Spleen (tissue), 11 donors: ENCODE measurements around the gene POLDIP3. TPM values are rescaled to one million over a fixed set of nuclear protein-coding genes. Genes with fewer than 3 reads are reported as not detected.

Source experiments
- DNase-seq: peaks from one replicate; pipeline ENCODE4 v3.0.0-alpha.2; 2020
- H3K27ac ChIP-seq, 8 donors: fragments of 200-600 bp; sonication (generic) in 7 of 8; 1 replicate in 4 of 8; 2 replicates in 4 of 8; pipeline versions ENCODE4 v1.5.0 to v1.8.0; 2016 to 2021; ENCODE audit warnings: inconsistent platforms in 4 of 8, mild to moderate bottlenecking in 4 of 8, moderate library complexity in 1 of 8
- H3K27me3 ChIP-seq, 7 donors: fragments of 200-600 bp; sonication (generic) in 6 of 7; replicated peaks in 1 of 7; 1 replicate in 4 of 7; 2 replicates in 3 of 7; pipeline versions ENCODE4 v1.5.0 to v1.8.0; 2016 to 2021; ENCODE audit warnings: inconsistent platforms in 3 of 7, mild to moderate bottlenecking in 1 of 7
- H3K36me3 ChIP-seq, 6 donors: fragments of 200-600 bp; sonication (generic) in 5 of 6; 1 replicate in 4 of 6; 2 replicates in 2 of 6; pipeline versions ENCODE4 v1.5.0 to v1.8.0; 2016 to 2021; ENCODE audit warnings: inconsistent platforms in 2 of 6
- H3K4me1 ChIP-seq, 6 donors: fragments of 200-600 bp; sonication (generic) in 5 of 6; 1 replicate in 3 of 6; 2 replicates in 3 of 6; pipeline versions ENCODE4 v1.5.0 to v1.8.0; 2016 to 2021; ENCODE audit warnings: inconsistent platforms in 3 of 6
- H3K4me3 ChIP-seq, 8 donors: fragments of 200-600 bp; sonication (generic) in 7 of 8; 1 replicate in 4 of 8; 2 replicates in 4 of 8; pipeline versions ENCODE4 v1.5.0 to v1.8.0; 2016 to 2021; ENCODE audit warnings: inconsistent platforms in 4 of 8, mild to moderate bottlenecking in 4 of 8, moderate library complexity in 2 of 8
- H3K9me3 ChIP-seq, 8 donors: fragments of 200-600 bp; sonication (generic) in 7 of 8; 1 replicate in 4 of 8; 2 replicates in 4 of 8; pipeline versions ENCODE4 v1.5.0 to v1.8.0; 2016 to 2021; ENCODE audit warnings: inconsistent platforms in 4 of 8
- POLR2A ChIP-seq, 3 donors: fragments of 450-650 bp; IDR thresholded peaks; one replicate each; pipeline ENCODE4 v1.5.1; 2017; ENCODE audit warnings: antibody characterized with exemption in 3 of 3, mild to moderate bottlenecking in 1 of 3
- POLR2AphosphoS5 ChIP-seq, 3 donors: sonication (generic); formaldehyde crosslinking; IDR thresholded peaks; one replicate each; pipeline ENCODE4 v1.5.1; 2017; ENCODE audit warnings: antibody characterized with exemption in 3 of 3
- WGBS, 5 donors: extraction: QIAGEN DNeasy Blood & Tissue Kit in 3 of 5; methylation state at CpG; one replicate each; pipeline versions ENCODE4 v1.1.5 to v1.1.7; 2013 to 2018; 5-methylcytosine and 5-hydroxymethylcytosine counted together
- intact Hi-C: fragments of 100-400 bp; cut with DNase I; formaldehyde crosslinking; loops from one replicate; pipeline ENCODE4 v1.15.0; 2023; ENCODE audit warnings: low total_unique reads
- polyA plus RNA-seq, 3 donors: library from polyadenylated mRNA; stranded (reverse); fragments of 200-250 nt; gene quantifications; one replicate each; pipeline ENCODE4 v1.2.1, GENCODE V29; 2013
- total RNA-seq, 7 donors: library from RNA; depleted of rRNA in 3 of 7; stranded (reverse); fragments of >200 nt in 3 of 7; fragmentation: NEBNext Ultra II Directional in 4 of 7; extraction: Animal tissue kit (Norgen Biotek cat#: 25700) in 4 of 7; gene quantifications; one replicate each; pipeline versions ENCODE4 v1.1.0 to v1.2.1, GENCODE V29; 2016 to 2021
- TF ChIP-seq, protein P1 (sequence below), 11 experiments: fragments of 200-600 bp in 7 of 11; fragments of 450-650 bp in 4 of 11; sonication (generic) in 4 of 11; IDR thresholded peaks in 8 of 11; conservative IDR thresholded peaks in 3 of 11; 1 replicate in 7 of 11; 2 replicates in 4 of 11; pipeline versions ENCODE4 v1.4.0 to v1.8.0; 2016 to 2021; ENCODE audit warnings: antibody characterized with exemption in 11 of 11, inconsistent platforms in 4 of 11, mild to moderate bottlenecking in 1 of 11
- donor health status: healthy with polysubstance abuse.
- donor health status: DM: no; HTN: no; CAD: no; lungs with moderate emphysema.
- donor health status: DM: no; HTN: no; CAD: no.
- donor health status: Bipolar disorder and iron deficiency.
- donor health status: healthy.
- donor health status: DM: no; HTN: no; CAD: no.
- donor health status: DM: yes; HTN: yes; CAD: no.

Gene POLDIP3
- total and polyA plus RNA-seq, 10 donors: 17.5 to 64.7 (median 40.7) TPM

DNA sequence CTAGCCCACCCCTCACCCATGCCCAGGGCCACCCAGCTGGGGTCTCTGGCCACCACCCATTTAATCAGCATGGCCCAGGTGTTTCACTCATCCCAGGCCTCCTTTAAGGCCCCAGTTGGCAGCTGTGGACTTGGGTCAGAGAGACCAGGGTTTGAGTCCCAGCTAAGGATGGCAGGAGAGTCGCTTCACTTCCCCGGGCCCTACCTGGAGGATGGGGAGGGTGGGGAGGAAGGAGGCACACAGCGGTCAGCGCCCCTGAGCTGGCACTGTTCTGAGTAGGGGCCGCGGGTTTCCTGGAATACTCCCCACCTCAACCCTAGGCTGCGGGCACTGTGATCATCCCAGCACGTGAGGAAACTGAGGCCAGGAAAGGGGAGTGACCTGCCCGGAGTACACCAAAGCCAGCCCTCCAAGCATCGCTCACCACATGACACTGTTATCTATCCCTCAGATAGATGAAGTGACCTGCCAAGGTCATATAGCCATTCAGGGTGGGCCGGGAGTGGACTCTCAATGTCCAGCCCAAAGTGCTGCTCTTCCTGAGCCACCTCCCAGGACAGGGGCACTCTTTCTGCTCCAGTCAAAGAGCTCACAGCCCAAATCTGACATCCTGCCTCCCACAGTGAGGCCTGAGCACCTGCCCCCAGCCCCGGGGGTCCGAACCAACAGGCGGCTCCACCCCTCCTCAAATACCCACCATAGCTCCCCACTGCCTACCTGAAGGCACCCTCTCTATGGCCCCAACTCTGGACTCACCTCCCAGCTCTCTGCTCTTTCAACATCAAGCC, 29.1 kb upstream of the POLDIP3 start:
- DNase-seq: no peak
- peaks cover 0 to 13% (median 0%) of the 10 kb centered on the region in 6 donors for H3K36me3 ChIP-seq
- peaks cover 60 to 100% (median 80%) of the 10 kb centered on the region in 6 donors for H3K4me1 ChIP-seq
- no peaks in the 10 kb centered on the region for H3K9me3 ChIP-seq
- H3K27me3 ChIP-seq: no peaks in the 10 kb centered on the region
- intact Hi-C loops: no loop called here
- no peak overlapping the region for H3K4me3 ChIP-seq
- TF ChIP-seq POLR2AphosphoS5 (IDR thresholded peaks at IDR 0.05): no peak
- no peak for TF ChIP-seq POLR2A (IDR thresholded peaks at IDR 0.05)
- TF ChIP-seq, protein P1, sequence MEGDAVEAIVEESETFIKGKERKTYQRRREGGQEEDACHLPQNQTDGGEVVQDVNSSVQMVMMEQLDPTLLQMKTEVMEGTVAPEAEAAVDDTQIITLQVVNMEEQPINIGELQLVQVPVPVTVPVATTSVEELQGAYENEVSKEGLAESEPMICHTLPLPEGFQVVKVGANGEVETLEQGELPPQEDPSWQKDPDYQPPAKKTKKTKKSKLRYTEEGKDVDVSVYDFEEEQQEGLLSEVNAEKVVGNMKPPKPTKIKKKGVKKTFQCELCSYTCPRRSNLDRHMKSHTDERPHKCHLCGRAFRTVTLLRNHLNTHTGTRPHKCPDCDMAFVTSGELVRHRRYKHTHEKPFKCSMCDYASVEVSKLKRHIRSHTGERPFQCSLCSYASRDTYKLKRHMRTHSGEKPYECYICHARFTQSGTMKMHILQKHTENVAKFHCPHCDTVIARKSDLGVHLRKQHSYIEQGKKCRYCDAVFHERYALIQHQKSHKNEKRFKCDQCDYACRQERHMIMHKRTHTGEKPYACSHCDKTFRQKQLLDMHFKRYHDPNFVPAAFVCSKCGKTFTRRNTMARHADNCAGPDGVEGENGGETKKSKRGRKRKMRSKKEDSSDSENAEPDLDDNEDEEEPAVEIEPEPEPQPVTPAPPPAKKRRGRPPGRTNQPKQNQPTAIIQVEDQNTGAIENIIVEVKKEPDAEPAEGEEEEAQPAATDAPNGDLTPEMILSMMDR (IDR thresholded peaks at IDR 0.05 in 8 of 11, conservative IDR thresholded peaks at IDR 0.05 in 3 of 11): no peak
- 69 to 92% (median 84%) methylated on average over 6 to 14 of the region's 14 CpGs for WGBS, 5 donors
- peak overlapping the region in 7 of 8 donors; percentile 57 to 81 (median 70) for H3K27ac ChIP-seq

DNA sequence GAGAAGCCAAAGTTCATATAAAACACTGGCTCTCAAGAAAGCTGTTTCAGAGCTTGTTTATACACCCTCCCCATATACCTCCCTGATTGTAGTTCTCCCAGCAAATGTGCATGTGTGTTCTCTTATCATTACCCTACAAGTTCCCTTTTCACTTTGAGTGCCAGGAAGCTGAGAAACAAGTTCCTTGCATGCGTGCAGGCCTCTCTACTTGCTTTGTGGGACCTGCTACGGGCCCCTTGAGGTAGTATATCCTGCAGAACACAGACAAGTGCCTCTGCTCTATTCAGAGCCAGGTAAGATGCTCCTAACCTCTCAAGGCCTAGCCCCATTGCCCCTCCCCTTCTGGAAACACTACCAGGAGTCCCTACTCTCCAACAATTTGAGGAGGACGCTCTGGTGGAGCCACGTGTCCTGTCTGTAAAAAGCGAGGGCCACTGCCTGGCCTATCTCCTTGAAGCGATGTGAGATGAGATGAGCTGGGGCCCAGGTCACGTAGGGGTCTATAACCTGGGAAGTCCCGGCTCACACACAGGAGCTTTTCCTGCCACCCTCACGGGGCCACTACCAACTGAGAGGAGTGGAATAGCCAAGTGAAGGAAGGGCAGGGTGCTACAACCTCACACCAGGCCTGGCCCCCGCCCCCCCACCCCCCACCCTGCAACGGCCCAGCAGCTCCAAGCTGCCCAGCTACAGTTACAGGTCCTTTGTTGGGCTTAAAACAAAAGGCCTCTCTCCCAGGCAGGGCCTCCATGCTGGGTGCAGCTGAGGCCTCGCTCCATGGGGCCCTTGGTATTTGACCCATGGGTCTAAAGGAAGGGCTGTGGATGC, 28.3 kb upstream of the POLDIP3 start:
- intact Hi-C loops: no loop called here
- no peak for DNase-seq
- peak overlapping the region in 7 of 8 donors; percentile 57 to 81 (median 70) for H3K27ac ChIP-seq

DNA sequence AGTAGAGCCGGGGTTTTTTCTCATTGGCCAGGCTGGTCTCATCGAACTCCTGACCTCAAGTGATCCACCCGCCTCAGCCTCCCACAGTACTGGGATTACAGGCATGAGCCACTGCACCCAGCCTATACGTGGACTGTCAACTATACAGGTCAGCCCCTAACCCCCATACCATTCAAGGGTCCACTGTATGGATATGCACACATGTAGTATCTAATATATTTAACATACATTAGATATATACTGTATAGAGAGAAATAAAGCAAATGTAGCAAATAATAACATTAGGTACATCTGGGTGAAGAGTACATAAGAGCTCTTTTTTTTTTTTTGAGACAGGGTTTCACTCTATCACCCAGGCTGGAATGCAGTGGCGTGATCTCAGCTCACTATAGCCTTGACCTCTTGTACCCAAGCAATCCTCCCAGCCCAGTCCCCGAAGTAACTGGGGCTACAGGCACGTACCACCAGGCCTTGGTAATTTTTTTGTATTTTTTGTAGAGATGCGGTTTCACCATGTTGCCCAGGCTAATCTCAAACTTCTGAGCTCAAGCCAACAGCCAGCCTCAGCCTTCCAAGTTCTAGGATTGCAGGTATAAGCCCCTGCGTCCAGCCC, 27.2 kb upstream of the POLDIP3 start:
- Histone ChIP-seq H3K4me1 (peaks cover 48 to 81% (median 62%) of the 10 kb centered on the region in 6 donors), H3K27me3 (no peaks in the 10 kb centered on the region), H3K27ac (peak overlapping the region in 4 of 8 donors; percentile 23 to 81 (median 68)), H3K4me3 (no peak overlapping the region), H3K9me3 (no peaks in the 10 kb centered on the region), H3K36me3 (peaks cover 0 to 21% (median 0%) of the 10 kb centered on the region in 6 donors)
- TF ChIP-seq, protein P1 (IDR thresholded peaks at IDR 0.05 in 8 of 11, conservative IDR thresholded peaks at IDR 0.05 in 3 of 11): no peak
- TF ChIP-seq POLR2A (IDR thresholded peaks at IDR 0.05) (no peak), POLR2AphosphoS5 (IDR thresholded peaks at IDR 0.05) (no peak)
- intact Hi-C loops: no loop called here
- DNase-seq: no peak
- 76 to 93% (median 82%) methylated on average over 9 of the region's 9 CpGs for WGBS, 5 donors

More for the DNA sequence above, 28.3 kb upstream of the POLDIP3 start:
- WGBS, 5 donors: 62 to 65% (median 64%) methylated on average over 9 to 12 of the region's 12 CpGs
- Histone ChIP-seq H3K4me1 (peaks cover 55 to 92% (median 74%) of the 10 kb centered on the region in 6 donors), H3K4me3 (no peak overlapping the region), H3K27me3 (no peaks in the 10 kb centered on the region), H3K9me3 (no peaks in the 10 kb centered on the region), H3K36me3 (peaks cover 0 to 13% (median 0%) of the 10 kb centered on the region in 6 donors)
- TF ChIP-seq, protein P1 (IDR thresholded peaks at IDR 0.05 in 8 of 11, conservative IDR thresholded peaks at IDR 0.05 in 3 of 11): no peak
- TF ChIP-seq POLR2A (IDR thresholded peaks at IDR 0.05) (no peak), POLR2AphosphoS5 (IDR thresholded peaks at IDR 0.05) (no peak)
